DOHH2 (cell line): ENCODE data around the gene OPRD1.

Experiments used
- H3F3A ChIP-seq: fragments of 200-600 bp; sonication (generic), shearing (Covaris generic); 2 replicates; pipeline ENCODE4 v1.6.0; 2016; ENCODE audit warnings: antibody characterized with exemption, mild to moderate bottlenecking; ENCODE audit not compliant: control insufficient read depth, insufficient read depth
- H3K27ac ChIP-seq: fragments of 200-600 bp; sonication (generic); 2 replicates; pipeline ENCODE4 v1.5.1; 2014; ENCODE audit warnings: low read depth, mild to moderate bottlenecking, low read length, moderate library complexity
- H3K27me3 ChIP-seq: fragments of 200-600 bp; sonication (generic); 2 replicates; pipeline ENCODE4 v1.6.1; 2014; ENCODE audit warnings: mild to moderate bottlenecking, low read length, mixed read lengths; ENCODE audit not compliant: control insufficient read depth
- H3K36me3 ChIP-seq: fragments of 200-600 bp; sonication (generic); 2 replicates; pipeline ENCODE4 v1.6.1; 2014; ENCODE audit warnings: mild to moderate bottlenecking, low read length, moderate library complexity, mixed read lengths; ENCODE audit not compliant: control insufficient read depth
- H3K4me1 ChIP-seq: fragments of 200-600 bp; sonication (generic); 2 replicates; pipeline ENCODE4 v1.6.1; 2014; ENCODE audit warnings: mild to moderate bottlenecking, low read length, mixed read lengths; ENCODE audit not compliant: control insufficient read depth
- H3K4me2 ChIP-seq: fragments of 200-600 bp; sonication (generic); 2 replicates; pipeline ENCODE4 v1.6.0; 2014; ENCODE audit warnings: mild to moderate bottlenecking, low read length, moderate library complexity
- H3K4me3 ChIP-seq: fragments of 200-600 bp; sonication (generic); 2 replicates; pipeline ENCODE4 v1.5.1; 2014; ENCODE audit warnings: mild to moderate bottlenecking, low read length, mixed read lengths
- H3K79me2 ChIP-seq: fragments of 200-600 bp; sonication (generic); 2 replicates; pipeline ENCODE4 v1.6.1; 2014; ENCODE audit warnings: mild to moderate bottlenecking, low read length, mixed read lengths; ENCODE audit not compliant: control insufficient read depth
- H3K9me2 ChIP-seq: fragments of 200-600 bp; sonication (generic); replicated peaks from 2 replicates; pipeline ENCODE4 v1.6.1; 2014; ENCODE audit warnings: mild to moderate bottlenecking, low read length, mixed read lengths; ENCODE audit not compliant: control insufficient read depth
- H3K9me3 ChIP-seq: fragments of 200-600 bp; sonication (generic); 2 replicates; pipeline ENCODE4 v1.6.1; 2014; ENCODE audit warnings: antibody characterized with exemption, low read length, mixed read lengths; ENCODE audit not compliant: control insufficient read depth, insufficient read depth
- H4K20me1 ChIP-seq: fragments of 200-600 bp; sonication (generic); 2 replicates; pipeline ENCODE4 v1.6.0; 2014; ENCODE audit warnings: low read depth, mild to moderate bottlenecking, antibody characterized with exemption, low read length, moderate library complexity; ENCODE audit not compliant: control insufficient read depth, insufficient read depth
- EZH2phosphoT487 ChIP-seq: fragments of 200-600 bp; sonication (generic); IDR thresholded peaks from 2 replicates; pipeline ENCODE4 v1.6.1; 2017; ENCODE audit warnings: borderline replicate concordance, mild to moderate bottlenecking, antibody characterized with exemption, low read length, moderate library complexity, mixed read lengths
- TF ChIP-seq, protein P1 (sequence below): fragments of 200-600 bp; sonication (generic); IDR thresholded peaks from one replicate; pipeline ENCODE4 v1.5.1; 2014; ENCODE audit warnings: antibody characterized with exemption, mild to moderate bottlenecking, low read depth, low read length; ENCODE audit not compliant: poor library complexity, severe bottlenecking

Gene OPRD1

DNA sequence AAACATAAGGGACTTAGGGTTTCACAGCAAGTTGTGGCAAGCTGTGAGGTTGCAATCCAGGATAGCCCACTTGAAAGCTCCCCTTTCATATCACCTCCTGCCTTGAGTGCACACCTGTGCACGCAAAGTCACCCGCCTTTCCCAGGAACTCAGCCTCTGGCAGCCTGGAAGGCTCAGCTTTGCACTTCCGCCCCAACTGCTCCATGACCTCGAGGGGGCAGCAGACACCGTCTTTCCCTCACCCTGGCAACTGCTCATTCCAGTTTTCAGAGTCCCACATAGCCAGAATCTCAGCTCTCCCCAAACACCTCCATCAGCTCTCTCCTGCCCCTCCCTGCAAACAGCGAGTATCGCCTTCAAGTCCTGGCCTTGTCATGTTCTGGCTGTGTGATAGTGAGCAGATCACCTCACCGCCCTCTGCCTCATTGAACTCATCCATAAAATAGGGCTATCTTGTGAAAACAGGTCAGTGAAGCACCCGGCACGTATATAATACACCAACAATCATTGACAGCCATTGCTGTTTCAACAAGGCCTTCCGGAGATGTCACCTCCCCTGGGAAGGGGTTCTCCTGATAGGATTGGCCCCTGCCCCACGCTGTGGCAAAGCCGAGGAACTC is 70.1 kb downstream of the OPRD1 start:
- Histone ChIP-seq H4K20me1 (no peaks in the 10 kb centered on the region), H3K27me3 (no peaks in the 10 kb centered on the region), H3K36me3 (no peaks in the 10 kb centered on the region), H3K4me2 (peak overlapping the region; percentile 4; the same call in 1 of the 2 replicates), H3K27ac (no peak overlapping the region), H3K4me3 (no peak overlapping the region), H3F3A (peaks cover 13% of the 10 kb centered on the region), H3K79me2 (peaks cover under 1% of the 10 kb centered on the region; the same call in 1 of the 2 replicates), H3K9me2 (no peaks in the 10 kb centered on the region), H3K9me3 (no peaks in the 10 kb centered on the region), H3K4me1 (peaks cover 45% of the 10 kb centered on the region)
- no peak for TF ChIP-seq EZH2phosphoT487
- TF ChIP-seq, protein P1, sequence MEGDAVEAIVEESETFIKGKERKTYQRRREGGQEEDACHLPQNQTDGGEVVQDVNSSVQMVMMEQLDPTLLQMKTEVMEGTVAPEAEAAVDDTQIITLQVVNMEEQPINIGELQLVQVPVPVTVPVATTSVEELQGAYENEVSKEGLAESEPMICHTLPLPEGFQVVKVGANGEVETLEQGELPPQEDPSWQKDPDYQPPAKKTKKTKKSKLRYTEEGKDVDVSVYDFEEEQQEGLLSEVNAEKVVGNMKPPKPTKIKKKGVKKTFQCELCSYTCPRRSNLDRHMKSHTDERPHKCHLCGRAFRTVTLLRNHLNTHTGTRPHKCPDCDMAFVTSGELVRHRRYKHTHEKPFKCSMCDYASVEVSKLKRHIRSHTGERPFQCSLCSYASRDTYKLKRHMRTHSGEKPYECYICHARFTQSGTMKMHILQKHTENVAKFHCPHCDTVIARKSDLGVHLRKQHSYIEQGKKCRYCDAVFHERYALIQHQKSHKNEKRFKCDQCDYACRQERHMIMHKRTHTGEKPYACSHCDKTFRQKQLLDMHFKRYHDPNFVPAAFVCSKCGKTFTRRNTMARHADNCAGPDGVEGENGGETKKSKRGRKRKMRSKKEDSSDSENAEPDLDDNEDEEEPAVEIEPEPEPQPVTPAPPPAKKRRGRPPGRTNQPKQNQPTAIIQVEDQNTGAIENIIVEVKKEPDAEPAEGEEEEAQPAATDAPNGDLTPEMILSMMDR = peak; percentile 91

DNA sequence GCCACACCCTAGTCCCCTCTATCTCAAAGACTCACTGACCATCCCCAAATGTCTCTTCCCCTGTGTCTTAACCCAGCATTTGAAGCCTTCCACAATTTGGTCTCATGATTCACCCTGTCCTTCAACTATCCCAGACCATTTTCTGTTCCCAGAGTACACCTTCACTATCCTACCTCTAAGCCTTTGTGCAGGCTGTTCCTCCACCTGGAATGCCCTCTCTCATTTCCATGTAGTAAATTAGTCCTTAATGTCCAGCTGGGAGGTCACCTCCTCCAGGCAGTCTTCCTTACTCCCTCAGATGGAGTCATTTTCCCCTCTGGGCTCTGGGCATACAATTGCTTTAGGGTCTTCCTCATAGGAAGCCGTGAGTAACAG is 71.3 kb downstream of the OPRD1 start:
- peaks cover 13% of the 10 kb centered on the region for H3F3A ChIP-seq
- peak overlapping the region; percentile 89 for H3K4me2 ChIP-seq
- H3K9me2 ChIP-seq = no peaks in the 10 kb centered on the region
- H3K4me3 ChIP-seq = peak overlapping the region; percentile 46
- peaks cover 7% of the 10 kb centered on the region; the same call in 1 of the 2 replicates for H3K79me2 ChIP-seq
- TF ChIP-seq, protein P1 = no peak
- no peak for TF ChIP-seq EZH2phosphoT487
- H3K27ac ChIP-seq = no peak overlapping the region
- H3K36me3 ChIP-seq = no peaks in the 10 kb centered on the region
- H3K27me3 ChIP-seq = no peaks in the 10 kb centered on the region
- H4K20me1 ChIP-seq = no peaks in the 10 kb centered on the region
- no peaks in the 10 kb centered on the region for H3K9me3 ChIP-seq
- H3K4me1 ChIP-seq = peaks cover 50% of the 10 kb centered on the region

DNA sequence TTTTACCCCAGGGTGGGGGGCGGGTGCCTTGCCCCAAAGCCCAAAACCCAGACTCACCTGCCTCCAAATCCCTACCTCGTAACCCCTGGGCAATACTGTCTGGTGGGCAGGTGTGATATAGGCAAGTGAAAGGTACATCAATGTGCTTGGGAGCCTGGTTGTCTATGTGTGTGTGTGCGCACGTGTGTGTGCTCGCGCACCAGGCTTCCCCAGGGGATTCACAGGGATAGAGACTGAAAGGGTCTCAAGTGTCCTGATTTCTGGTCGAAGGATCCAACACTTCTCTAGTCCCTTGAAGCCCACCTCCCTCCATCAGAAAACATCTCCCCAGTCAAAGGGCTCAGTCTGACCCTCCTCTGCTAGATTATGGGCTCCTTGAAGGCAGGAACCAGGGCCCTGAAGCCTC is 73.5 kb downstream of the OPRD1 start:
- Histone ChIP-seq H3K27me3 (no peaks in the 10 kb centered on the region), H3K79me2 (peaks cover 7% of the 10 kb centered on the region; the same call in 1 of the 2 replicates), H3K9me2 (no peaks in the 10 kb centered on the region), H3K4me3 (peak overlapping the region; percentile 39), H3K9me3 (no peaks in the 10 kb centered on the region), H4K20me1 (peaks cover 3% of the 10 kb centered on the region; the same call in 1 of the 2 replicates), H3K4me1 (peaks cover 50% of the 10 kb centered on the region), H3K36me3 (no peaks in the 10 kb centered on the region), H3K27ac (peak overlapping the region; percentile 47), H3K4me2 (peak overlapping the region; percentile 89), H3F3A (peaks cover 13% of the 10 kb centered on the region)
- TF ChIP-seq, protein P1 = no peak
- TF ChIP-seq EZH2phosphoT487 = no peak
